Lung microvascular endothelial cell (primary cell): Measurements from ENCODE around the gene WDR81. TPM values are rescaled to one million over a fixed set of nuclear protein-coding genes. Genes with fewer than 3 reads are reported as not detected.
"Not testable (repeated sequence)": the region's sequence is repeated elsewhere in the genome, so short reads cannot be mapped to it uniquely, and the experiment has no call there.

ENCODE experiments used
- DNase-seq, 2 donors: peaks; one replicate each; pipeline versions ENCODE4 v3.0.0 to v3.0.0-alpha.2; 2010; ENCODE audit warnings: low read depth in 2 of 2
- total RNA-seq: library from RNA; depleted of rRNA; stranded (reverse); fragments of >200 nt; gene quantifications from 2 replicates; pipeline ENCODE4 v1.2.1, GENCODE V29; 2014

Gene WDR81
- total RNA-seq, 1 donor from 2014 or later = 12.7 TPM

DNA sequence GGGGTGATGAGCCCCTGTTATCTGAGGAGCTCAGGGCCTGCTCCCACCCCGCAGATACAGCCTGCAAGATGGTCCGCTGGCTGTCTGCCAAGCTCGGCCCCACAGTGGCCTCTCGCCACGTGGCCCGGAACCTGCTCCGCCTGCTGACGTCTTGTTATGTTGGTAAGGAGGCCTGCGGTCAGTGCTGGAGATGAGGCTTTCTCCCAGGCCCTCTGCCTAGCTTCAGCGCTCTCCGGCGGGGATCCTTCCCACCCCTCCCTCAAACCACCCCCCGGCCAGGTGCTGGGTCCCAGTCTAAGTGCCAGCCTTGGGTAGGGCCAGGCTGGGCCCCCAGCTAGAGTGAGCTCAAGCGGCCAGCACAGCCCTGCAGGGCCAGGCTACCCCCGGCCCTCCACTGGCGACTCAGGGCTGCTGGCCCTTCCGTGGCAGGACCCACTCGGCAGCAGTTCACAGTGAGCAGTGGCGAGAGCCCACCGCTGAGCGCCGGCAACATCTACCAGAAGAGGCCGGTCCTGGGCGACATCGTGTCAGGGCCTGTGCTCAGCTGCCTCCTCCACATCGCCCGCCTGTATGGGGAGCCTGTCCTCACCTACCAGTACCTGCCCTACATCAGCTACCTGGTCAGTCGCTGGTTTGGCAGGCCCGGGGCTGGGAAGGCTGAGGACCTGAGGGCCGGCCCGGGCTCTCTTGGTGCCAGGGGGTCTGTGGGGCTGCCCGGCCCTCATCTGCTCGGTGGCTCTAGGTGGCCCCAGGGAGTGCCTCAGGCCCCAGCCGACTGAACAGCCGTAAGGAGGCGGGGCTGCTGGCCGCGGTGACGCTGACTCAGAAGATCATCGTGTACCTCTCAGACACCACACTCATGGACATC, 6.1 kb downstream of the WDR81 start:
- DNase-seq = peak in 1 of 2 donors; percentile 67

DNA sequence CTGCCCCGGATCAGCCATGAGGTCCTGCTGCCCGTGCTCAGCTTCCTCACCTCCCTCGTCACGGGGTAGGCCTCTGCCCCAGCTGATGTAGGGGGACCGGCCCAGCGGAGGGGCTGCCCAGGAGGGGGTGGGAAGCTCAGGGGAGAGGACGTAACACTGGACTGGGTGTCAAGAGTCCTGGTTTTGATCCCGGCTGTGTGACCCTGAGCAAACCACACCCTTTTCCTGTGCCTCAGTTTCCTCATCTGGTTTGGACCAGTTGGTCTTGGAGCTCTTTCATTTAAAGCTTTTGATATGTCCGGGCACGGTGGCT, 6.6 kb downstream of the WDR81 start:
- DNase-seq = no peak

DNA sequence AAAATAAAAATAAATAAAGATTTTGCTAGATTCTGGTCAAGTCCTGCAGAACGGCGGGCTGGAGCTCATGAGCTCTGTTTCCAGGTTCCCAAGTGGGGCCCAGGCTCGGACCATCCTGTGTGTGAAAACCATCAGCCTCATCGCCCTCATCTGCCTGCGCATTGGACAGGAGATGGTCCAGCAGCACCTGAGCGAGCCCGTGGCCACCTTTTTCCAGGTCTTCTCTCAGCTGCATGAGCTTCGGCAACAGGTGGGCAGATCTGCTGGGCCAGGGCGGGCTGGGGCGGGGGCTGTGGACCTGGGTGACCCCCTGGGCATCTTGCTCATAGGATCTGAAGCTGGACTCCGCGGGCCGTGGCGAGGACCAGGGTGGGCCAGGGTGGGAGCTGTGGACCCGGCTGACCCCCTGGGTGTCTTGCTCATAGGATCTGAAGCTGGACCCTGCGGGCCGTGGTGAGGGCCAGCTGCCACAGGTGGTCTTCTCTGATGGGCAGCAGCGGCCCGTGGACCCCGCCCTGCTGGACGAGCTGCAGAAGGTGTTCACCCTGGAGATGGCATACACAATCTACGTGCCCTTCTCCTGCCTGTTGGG, 7.8 kb downstream of the WDR81 start:
- no peak for DNase-seq

DNA sequence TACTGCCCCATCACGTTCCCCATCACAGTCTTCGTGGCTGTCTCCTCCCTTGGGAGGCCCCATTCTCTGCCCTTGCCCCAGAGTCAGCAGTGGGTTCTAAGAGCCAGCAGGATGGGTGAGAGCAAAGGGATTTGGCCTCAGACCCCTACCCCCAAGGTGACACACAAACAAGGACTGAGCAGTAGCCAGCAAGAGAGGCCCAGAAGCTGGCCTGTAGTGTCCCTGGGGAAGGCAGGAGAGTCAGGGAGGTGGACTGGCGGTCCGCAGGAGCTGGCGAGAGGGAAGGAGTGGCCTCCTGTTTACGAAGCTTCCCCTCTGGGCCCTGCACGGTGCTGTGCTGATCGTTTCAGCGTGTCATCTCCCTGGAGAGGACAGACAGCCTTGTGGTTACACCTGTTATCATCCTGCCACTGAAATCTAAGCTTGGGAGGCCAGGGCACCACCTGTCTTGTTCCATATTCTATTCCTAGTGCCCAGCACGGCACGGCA, 8.4 kb downstream of the WDR81 start:
- no peak for DNase-seq

DNA sequence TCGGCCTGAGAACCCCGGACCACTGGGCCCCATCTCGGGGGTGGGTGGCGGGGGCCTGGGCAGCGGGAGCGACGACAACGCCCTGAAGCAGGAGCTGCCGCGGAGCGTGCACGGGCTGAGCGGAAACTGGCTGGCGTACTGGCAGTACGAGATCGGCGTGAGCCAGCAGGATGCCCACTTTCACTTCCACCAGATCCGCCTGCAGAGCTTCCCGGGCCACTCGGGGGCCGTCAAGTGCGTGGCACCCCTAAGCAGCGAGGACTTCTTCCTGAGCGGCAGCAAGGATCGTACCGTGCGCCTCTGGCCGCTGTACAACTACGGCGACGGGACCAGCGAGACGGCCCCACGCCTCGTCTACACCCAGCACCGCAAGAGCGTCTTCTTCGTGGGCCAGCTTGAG, 9.3 kb downstream of the WDR81 start:
- no peak for DNase-seq

DNA sequence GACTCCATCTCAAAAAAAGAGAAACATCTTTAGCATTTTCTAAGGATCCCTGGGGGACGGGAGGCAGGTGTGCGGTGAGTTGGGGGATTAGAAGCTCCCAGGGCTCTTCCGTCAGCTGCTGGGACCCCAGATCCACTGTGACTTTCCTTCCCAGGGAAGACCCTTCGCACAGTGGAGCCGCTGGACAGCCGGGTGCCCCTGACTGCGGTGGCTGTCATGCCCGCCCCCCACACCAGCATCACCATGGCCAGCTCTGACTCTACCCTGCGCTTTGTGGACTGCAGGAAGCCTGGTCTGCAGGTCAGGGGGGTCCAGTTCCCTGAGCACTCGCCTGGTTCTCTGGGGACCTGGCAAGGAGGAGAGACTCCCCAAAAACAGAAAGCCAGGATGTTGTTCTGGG, 10.9 kb downstream of the WDR81 start:
- DNase-seq = no peak

DNA sequence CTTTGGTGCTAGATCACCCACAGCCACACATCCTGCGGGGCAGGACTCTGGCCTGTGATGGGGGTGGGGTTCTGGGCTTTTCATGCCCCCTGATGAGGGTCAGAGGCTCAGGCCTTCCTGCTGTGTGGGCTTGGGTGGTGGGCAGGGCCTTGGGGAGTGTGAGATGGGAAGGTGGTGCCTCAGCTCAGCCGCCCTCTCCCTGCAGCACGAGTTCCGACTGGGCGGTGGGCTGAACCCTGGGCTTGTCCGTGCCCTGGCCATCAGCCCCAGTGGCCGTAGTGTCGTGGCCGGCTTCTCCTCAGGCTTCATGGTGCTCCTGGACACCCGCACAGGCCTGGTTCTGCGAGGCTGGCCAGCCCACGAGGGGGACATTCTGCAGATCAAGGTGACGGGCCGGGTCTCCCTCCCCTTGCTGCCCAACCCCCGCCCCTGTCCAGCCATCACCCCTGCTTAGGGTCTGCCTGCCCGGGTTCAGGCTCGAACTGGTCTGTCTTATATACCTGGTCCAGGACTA, 11.4 kb downstream of the WDR81 start:
- DNase-seq = no peak

DNA sequence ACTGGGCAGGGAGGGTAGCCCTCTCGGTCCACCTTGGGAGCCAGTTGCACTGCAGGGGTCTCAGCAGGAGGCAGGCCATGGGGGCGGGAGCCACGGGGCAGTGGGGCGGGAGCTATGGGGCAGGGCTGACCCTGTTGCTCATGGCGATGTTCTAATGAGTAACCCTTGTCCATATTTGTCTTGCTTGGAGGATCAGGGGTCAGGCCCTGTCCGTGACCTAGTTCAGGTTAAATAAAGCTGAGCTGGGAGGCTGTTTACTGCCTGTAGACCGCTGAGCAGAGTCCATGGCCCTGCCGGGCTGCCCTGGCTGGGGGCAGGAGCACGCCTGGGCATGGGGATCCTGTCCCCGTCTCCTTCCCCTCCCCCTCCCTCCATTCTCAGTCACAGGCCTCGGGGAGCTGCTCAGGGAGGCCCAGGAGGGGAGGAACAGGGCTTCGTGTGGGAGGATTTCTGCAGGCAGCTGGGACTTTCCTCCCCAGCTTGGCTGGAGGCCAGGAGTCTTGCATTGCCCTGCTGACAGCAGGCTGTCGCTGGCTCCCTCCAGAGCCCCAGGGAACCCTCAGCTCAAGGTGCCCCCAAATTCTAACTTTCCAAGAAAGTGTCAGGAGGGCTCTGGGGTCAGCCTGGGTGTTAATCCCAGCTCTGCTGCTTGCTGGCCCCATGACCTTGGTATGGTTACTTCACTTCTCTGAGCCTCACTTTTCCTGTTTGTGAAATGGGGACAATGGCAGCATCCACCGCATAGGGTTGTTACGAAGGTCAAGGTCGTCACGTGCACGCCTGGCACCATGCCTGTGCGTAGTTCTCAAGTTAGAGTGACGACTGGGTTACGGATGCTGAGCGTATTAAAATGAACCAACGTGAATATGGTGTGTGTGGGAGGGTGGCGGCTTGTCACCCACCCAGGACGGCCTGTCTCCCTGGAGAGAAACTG, 12.1 kb downstream of the WDR81 start:
- DNase-seq = peak; percentile 29 to 68

DNA sequence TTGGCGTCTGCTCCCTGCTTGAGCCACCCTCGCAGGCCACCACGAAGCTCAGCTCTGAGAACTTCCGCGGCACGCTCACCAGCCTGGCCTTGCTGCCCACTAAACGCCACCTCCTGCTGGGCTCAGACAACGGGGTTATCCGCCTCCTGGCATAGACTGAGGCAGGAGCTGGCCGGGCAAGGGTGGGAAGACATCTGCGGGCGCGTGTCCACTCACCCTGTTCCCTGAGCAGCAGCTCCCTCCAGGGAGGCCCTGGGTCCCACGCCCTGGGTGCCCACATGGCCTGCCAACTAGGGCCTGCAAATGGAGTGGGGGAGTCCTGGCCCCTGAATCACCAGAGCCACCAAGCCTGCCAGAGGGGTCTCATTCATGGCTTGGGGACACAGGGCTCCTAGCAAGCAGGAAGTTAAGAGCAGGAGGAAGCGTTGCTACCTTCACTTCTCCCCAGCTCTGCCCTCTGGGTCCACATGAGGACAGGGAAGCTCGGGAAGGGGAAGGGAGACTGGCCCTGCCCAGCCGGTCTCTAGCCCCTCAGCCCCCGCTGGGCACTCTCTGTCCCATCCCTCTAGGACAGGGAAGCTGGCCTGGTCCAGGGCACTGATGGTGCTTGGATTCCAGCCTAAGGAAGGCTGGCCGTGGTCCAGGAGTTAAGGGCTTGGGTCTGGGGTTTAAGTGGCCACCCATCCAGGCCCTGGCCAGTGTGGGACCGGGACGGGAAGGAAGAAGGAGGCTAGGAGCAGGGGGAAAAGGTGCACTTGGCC, 13.2 kb downstream of the WDR81 start:
- DNase-seq = no peak

DNA sequence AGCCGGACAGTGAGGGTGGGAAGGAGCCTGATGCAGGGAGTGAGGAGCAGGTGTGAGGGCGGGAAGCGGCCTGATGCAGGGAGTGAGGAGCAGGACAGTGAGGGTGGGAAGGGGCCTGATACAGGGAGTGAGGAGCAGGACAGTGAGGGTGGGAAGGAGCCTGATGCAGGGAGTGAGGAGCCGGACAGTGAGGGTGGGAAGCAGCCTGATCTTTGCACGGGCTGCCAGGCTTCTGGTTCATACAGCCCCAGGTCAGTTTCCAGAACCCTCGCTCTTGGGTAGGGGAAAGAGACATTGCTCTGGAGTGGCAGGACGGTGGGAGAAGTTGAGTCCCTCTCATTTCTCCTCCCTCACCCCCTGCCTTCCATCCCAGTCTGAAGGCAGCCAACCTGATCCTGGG, 17.4 kb downstream of the WDR81 start:
- DNase-seq = not testable (repeated sequence)

DNA sequence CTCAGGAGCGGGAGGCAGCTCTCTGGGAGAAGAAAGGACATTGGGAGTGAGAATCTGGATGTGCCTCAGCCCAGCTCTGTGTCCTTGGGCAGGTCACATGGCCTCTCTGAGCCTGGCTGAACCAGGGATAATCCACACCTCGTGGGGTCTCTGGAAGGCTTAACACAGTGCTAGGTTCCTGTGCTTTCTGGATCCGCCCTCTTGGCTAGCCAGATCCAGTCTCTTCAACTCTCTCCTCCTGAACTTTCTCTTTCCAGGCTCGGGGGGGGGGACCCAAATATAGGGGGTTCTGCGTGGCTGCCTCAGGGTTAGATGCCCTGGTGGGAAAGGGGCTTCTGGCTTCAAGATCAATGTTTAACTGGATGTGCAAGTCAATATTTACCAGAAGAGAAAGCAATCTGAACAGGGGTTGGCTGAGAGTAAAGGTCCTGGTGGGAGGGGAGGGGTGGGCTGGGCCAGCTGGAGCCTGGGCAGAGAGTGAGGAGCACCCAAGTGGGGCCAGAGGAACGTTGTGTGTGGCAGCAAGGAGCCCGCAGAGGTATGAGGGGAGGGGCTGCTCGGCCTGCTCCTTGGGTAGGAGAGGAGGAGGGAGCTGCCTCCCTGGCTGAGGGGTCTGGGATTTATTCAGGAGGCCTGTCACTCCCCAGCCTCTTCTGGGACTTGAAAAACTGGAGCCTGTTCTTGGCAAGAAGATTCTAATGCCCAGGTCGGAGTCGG, 18.0 kb downstream of the WDR81 start, which contains the start of gene SERPINF2:
Gene SERPINF2 (plus strand): TSS at position 501 of the 717 bp plus-strand sequence. CDS start 2,125 bp downstream, outside the sequence.
- DNase-seq = no peak

DNA sequence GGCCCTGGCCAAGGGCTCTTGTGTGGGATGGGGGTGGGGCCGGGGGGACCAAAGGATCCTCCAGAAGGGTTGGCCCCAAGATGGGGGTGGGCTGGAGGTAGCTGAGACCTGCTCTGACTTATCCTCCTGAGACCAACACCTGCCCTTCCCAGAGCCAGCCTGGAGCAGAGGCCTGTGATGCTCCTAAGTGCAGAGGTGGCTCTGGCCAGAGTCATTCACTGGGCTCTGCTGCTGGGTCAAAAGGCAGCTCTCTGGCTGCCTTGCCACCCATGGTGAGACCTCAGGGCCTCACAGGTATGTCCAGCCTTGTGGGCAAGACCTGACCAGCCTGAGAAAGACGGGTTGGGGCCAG, 18.6 kb downstream of the WDR81 start:
- no peak for DNase-seq

DNA sequence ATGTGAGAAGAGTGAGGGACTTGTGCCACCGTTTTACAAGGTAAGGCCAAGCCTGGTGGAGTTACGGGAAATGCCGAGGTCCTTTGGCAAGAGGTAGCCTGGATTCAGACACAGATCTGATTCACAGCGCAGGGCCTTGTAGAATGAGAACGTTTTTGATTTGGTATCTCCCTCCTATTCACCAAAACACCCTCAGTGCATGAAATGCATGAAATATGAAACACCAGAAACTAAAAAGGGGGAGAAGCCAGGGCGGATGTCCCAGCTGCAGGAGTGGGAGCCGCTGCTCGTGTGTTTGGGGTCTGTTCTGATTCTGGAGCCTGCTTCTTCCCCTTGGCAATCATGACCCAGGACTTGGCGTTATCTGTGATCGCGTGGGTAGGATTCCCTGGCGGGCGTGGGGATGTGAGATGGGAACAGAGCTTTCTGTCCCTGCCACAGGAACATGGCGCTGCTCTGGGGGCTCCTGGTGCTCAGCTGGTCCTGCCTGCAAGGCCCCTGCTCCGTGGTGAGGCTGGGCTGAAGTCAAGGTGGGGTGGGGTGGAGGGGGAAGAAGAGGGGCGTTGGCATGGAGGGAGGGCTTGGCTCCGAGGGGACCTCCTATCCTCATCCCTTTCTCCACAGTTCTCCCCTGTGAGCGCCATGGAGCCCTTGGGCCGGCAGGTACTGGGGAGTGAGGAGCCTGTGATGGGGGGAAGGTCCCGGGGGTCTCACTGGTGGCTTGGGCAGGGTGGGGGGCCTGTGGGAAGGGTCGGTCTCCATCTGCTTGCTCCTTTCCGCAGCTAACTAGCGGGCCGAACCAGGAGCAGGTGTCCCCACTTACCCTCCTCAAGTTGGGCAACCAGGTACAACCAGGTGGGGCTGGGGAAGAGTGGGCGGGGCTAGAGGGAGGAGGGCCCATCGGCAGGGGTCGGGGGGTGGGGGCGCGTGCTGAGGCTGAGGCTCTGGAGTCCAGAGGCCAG, 20.3 kb downstream of the WDR81 start:
- DNase-seq = no peak

DNA sequence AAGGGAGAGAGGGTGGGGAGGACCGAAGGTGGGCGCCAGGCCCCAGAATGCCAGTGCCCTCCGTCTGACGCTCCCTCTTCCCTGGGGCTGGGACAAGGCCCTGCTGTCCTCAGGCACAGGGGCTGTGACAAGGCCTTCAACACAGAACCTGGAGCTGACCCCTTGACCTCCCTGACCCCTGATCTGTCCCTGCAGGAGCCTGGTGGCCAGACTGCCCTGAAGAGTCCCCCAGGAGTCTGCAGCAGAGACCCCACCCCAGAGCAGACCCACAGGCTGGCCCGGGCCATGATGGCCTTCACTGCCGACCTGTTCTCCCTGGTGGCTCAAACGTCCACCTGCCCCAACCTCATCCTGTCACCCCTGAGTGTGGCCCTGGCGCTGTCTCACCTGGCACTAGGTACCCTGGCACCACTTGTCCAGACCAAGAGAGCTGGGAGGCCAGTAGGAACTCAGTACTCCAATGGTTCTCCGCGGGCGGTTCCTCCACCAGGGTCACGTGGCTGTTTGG, 21.1 kb downstream of the WDR81 start:
- no peak for DNase-seq

DNA sequence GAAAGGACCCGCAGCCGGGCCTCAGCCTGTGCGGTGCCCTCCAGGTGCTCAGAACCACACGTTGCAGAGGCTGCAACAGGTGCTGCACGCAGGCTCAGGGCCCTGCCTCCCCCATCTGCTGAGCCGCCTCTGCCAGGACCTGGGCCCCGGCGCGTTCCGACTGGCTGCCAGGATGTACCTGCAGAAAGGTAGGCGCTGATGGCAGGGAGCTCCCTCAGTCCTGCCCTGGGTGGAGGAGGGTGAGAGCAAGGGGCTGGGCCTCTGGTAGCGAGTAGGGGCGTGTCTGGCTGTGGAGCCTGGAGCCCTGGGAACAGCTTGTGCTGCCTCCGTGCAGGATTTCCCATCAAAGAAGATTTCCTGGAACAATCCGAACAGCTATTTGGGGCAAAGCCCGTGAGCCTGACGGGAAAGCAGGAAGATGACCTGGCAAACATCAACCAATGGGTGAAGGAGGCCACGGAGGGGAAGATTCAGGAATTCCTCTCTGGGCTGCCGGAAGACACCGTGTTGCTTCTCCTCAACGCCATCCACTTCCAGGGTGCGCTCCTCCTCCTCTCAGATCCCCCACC, 22.6 kb downstream of the WDR81 start:
- peak; percentile 46 to 57 for DNase-seq

DNA sequence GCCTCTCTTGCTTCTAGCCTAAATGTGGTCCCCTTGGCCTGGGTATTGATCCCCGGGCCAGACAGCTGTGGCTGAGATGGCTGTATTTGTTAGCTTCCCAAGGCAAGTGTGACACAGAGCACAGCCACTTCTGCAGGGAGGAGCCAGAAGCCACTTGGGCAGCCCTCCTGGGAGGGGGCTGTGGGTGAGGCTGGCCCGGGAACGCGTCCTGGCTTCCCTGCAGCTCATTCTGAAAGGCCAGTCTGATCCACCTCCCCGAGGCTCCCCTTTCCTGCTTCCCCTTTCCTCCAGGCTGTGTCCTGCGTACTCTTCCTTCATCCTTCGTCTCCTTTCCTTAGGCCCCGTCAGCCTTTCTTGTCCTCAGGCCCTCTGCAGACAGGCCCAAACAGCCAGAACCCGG, 26.1 kb downstream of the WDR81 start:
- no peak for DNase-seq

DNA sequence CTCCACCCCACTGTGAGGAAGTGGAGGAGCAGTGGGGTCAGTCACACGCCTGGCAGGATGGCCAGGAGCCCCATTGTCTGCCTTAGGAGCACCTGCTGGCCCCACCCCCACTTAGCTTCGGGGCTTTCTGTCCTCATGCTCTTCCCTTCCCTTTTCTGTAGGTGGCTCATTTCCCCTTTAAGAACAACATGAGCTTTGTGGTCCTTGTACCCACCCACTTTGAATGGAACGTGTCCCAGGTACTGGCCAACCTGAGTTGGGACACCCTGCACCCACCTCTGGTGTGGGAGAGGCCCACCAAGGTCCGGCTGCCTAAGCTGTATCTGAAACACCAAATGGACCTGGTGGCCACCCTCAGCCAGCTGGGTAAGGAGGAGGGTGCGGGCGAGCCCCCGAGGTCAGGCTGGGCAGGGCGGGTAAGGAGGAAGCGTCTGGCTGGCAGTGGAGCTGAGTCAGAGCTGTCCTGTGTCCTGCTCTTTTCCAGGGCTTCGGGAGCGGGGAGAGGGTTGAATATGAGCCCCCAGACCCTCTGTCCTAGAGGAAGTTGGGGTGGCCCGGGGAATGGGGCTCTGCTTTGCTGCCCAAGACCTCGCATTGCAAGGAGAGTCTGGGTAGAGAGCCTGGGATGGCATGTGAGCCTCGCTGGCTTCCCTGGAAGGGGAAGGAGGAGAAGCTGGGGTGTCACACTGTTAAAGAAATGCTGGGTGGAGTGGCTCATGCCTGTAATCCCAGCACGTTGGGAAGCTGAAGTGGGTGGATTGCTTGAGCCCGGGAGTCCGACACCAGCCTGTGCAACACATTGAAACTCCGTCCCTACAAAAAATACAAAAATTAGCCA, 28.1 kb downstream of the WDR81 start:
- no peak for DNase-seq
